PFSK-1 (cell line): ENCODE results near the gene MCM3AP.

Experiments
- FOXP2 ChIP-seq: optimal IDR thresholded peaks from 2 replicates; pipeline ENCODE3; 2011; ENCODE audit warnings: borderline replicate concordance, control low read depth, inconsistent platforms; ENCODE audit not compliant: insufficient read depth; ENCODE audit errors: extremely low read length, extremely low read depth
- POLR2AphosphoS5 ChIP-seq: IDR thresholded peaks from 2 replicates; pipeline ENCODE4 v1.6.1; 2012; ENCODE audit warnings: low read depth, mild to moderate bottlenecking, control low read depth, low read length, moderate library complexity
- SIN3A ChIP-seq: IDR thresholded peaks from 2 replicates; pipeline ENCODE4 v1.6.1; 2012; ENCODE audit warnings: mild to moderate bottlenecking, low read length, moderate library complexity, borderline replicate concordance; ENCODE audit not compliant: insufficient read depth
- TAF1 ChIP-seq: IDR thresholded peaks from 2 replicates; pipeline ENCODE4 v1.6.1; 2012; ENCODE audit warnings: low read length, control low read depth, borderline replicate concordance; ENCODE audit not compliant: insufficient read depth
- TF ChIP-seq, protein P1 (sequence below), 2 experiments: IDR thresholded peaks; 2 replicates each; pipeline versions ENCODE4 v1.6.1 to v1.8.0; 2011 to 2012; ENCODE audit warnings: low read depth in 2 of 2, low read length in 2 of 2, control low read depth in 1 of 2, inconsistent platforms in 1 of 2, mild to moderate bottlenecking in 1 of 2, moderate library complexity in 1 of 2; ENCODE audit not compliant: insufficient read depth in 1 of 2

DNA sequence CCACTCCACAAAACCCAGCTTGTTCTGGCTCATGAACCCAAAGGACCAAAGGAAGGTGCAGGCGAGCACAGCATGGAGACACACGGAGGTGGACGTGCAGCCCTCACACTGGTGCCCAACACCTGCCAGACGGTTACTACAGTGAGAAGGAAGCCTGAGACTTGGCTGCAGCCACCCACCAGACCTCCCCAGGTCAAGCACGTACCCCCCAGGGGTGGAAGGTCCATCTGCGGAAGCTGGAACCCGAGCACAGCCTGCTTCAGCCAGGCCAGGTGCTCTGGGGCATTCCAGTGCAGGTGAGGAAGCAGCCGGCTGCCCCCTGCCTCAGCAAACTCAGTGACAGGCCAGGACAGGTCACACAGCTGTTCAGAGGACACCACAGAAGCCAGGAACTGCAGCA is 40.8 kb downstream of the MCM3AP start:
- TF ChIP-seq POLR2AphosphoS5 (no peak), FOXP2 (no peak), TAF1 (no peak), SIN3A (no peak)
- TF ChIP-seq, protein P1, sequence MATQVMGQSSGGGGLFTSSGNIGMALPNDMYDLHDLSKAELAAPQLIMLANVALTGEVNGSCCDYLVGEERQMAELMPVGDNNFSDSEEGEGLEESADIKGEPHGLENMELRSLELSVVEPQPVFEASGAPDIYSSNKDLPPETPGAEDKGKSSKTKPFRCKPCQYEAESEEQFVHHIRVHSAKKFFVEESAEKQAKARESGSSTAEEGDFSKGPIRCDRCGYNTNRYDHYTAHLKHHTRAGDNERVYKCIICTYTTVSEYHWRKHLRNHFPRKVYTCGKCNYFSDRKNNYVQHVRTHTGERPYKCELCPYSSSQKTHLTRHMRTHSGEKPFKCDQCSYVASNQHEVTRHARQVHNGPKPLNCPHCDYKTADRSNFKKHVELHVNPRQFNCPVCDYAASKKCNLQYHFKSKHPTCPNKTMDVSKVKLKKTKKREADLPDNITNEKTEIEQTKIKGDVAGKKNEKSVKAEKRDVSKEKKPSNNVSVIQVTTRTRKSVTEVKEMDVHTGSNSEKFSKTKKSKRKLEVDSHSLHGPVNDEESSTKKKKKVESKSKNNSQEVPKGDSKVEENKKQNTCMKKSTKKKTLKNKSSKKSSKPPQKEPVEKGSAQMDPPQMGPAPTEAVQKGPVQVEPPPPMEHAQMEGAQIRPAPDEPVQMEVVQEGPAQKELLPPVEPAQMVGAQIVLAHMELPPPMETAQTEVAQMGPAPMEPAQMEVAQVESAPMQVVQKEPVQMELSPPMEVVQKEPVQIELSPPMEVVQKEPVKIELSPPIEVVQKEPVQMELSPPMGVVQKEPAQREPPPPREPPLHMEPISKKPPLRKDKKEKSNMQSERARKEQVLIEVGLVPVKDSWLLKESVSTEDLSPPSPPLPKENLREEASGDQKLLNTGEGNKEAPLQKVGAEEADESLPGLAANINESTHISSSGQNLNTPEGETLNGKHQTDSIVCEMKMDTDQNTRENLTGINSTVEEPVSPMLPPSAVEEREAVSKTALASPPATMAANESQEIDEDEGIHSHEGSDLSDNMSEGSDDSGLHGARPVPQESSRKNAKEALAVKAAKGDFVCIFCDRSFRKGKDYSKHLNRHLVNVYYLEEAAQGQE (IDR thresholded peaks at IDR 0.05; ENCODE audit: insufficient read depth in 1 of 2, low read depth in 2 of 2, low read length in 2 of 2) = no peak
